COLO668 (cell line): Measurements from ENCODE around the gene KRT71.

Experiments used
- DNase-seq: peaks from one replicate; lab custom pipeline; 2025; ENCODE audit not compliant: unreplicated experiment; lab: John Stamatoyannopoulos, UW

The KRT71 gene

GRCh38 chr12:52499806-52500560, 53.0 kb downstream of the KRT71 start:
- no peak for DNase-seq

- no peak for DNase-seq
Observed at GRCh38 chr12:52498946-52499345, 54.0 kb downstream of the KRT71 start.

GRCh38 chr12:52497975-52498374, 55.0 kb downstream of the KRT71 start:
- DNase-seq: no peak

- no peak for DNase-seq
Observed at GRCh38 chr12:52496590-52497071, 56.3 kb downstream of the KRT71 start.

GRCh38 chr12:52496054-52496453, 56.9 kb downstream of the KRT71 start:
- peak; percentile 20 for DNase-seq

GRCh38 chr12:52495389-52495788, 57.6 kb downstream of the KRT71 start:
- DNase-seq: peak; percentile 33

GRCh38 chr12:52494518-52494917, 58.4 kb downstream of the KRT71 start:
- DNase-seq: no peak

- DNase-seq: no peak
Observed at GRCh38 chr12:52494100-52494499, 58.8 kb downstream of the KRT71 start.
